Brain microvascular endothelial cell (primary cell): ENCODE data around the gene CERS5.

ENCODE experiments used
- DNase-seq: peaks from one replicate; pipeline ENCODE4 v3.0.0-alpha.2; 2020
- H3K27ac ChIP-seq: fragments of 250-450 bp; sonication (Bioruptor Pico); 2 replicates; pipeline ENCODE4 v1.5.1; 2020; ENCODE audit warnings: mild to moderate bottlenecking, moderate library complexity
- H3K27me3 ChIP-seq: fragments of 250-450 bp; sonication (Bioruptor Pico); replicated peaks from 2 replicates; pipeline ENCODE4 v1.5.1; 2020; ENCODE audit warnings: mild to moderate bottlenecking
- H3K36me3 ChIP-seq: fragments of 250-450 bp; sonication (Bioruptor Pico); replicated peaks from 2 replicates; pipeline ENCODE4 v1.5.1; 2020; ENCODE audit warnings: mild to moderate bottlenecking
- H3K4me3 ChIP-seq: 2 replicates; pipeline ENCODE4 v1.5.1; 2011; ENCODE audit warnings: low read depth, mild to moderate bottlenecking, control low read depth, low read length, moderate library complexity
- in situ Hi-C: cut with HindIII; loops from 2 replicates; pipeline ENCODE4 v1.10.0; 2017; ENCODE audit warnings: low sequenced_read_pairs, low pct_ligation_motif_present
- TF ChIP-seq, protein P1 (sequence below): IDR thresholded peaks from 2 replicates; pipeline ENCODE4 v1.5.1; 2011; ENCODE audit warnings: low read depth, mild to moderate bottlenecking, moderate library complexity, low read length, control low read depth, inconsistent platforms; ENCODE audit errors: missing control alignments

The CERS5 gene

DNA sequence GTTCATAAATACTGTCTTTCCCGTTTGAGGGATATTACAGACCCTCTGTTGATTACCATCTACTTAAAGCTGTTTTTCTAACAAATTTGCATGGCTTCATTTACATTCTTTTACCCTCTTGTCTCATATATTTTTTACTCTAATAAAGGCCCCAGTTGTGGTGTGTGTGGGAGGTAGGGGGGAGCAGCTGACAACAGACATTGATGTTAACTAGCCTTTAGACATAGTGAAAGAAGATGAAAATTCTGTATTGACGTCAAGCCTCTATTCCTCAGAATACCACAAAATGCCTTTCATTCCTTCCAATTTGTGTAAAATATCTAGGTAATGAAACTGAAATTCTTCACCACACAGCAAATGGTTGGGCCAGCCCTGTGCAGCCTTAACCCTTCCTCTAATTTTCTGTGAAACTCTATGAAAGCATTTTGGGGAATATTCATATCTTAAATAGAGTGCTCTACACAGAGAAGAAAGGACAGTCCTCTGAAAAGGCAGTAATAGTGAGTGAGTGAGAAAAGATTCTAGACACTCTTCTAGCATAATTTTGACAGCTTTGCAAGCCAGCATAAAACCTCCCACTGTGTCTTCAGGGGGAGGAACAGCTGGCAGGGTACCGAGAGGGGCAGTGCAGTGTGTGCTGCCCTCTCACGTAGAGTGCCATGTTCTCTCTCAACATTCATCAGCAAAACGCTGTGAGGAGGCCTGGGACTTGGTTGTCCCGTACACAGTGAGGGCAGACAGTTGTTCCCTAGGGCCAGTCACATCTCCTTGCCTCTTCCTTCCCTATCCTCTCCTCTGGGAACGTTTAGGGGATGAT is 20.1 kb upstream of the CERS5 start:
- in situ Hi-C loops = loop anchor here (25.0 kb wide), 1 partner anchor 225 kb away; the partner anchor contains the start of genes AQP2, AQP5 and AQP6

DNA sequence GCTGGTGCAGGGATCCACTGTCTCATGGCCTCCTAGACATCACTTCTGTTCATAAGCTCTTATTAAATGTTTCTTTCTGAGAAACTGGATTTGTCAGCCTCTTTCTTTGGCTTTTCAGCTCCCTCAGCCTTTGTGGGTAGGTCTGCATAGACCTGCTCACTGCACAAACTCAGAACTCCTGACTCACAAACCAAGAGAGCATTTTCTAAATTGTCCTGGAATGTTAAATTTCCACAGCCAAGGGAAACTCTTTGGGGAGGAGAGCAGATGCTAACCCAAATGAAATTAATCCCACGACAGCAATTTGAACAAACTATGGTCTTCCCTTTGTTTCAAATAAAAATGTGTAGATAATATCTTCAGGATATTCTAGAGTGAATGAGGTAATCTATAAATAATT is 19.5 kb upstream of the CERS5 start:
- Histone ChIP-seq H3K27me3 (no peaks in the 10 kb centered on the region), H3K4me3 (no peak overlapping the region), H3K36me3 (peaks cover 43% of the 10 kb centered on the region), H3K27ac (peak overlapping the region; percentile 92)
- in situ Hi-C loops = loop anchor here (25.0 kb wide), 1 partner anchor 224 kb away; the partner anchor contains the start of genes AQP2, AQP5 and AQP6
- DNase-seq = no peak
- TF ChIP-seq, protein P1, sequence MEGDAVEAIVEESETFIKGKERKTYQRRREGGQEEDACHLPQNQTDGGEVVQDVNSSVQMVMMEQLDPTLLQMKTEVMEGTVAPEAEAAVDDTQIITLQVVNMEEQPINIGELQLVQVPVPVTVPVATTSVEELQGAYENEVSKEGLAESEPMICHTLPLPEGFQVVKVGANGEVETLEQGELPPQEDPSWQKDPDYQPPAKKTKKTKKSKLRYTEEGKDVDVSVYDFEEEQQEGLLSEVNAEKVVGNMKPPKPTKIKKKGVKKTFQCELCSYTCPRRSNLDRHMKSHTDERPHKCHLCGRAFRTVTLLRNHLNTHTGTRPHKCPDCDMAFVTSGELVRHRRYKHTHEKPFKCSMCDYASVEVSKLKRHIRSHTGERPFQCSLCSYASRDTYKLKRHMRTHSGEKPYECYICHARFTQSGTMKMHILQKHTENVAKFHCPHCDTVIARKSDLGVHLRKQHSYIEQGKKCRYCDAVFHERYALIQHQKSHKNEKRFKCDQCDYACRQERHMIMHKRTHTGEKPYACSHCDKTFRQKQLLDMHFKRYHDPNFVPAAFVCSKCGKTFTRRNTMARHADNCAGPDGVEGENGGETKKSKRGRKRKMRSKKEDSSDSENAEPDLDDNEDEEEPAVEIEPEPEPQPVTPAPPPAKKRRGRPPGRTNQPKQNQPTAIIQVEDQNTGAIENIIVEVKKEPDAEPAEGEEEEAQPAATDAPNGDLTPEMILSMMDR = no peak

More for the DNA sequence above, 20.1 kb upstream of the CERS5 start:
- H3K4me3 ChIP-seq = no peak overlapping the region
- no peaks in the 10 kb centered on the region for H3K27me3 ChIP-seq
- peak; percentile 81 for DNase-seq
- TF ChIP-seq, protein P1 = peak; percentile 12
- H3K36me3 ChIP-seq = peaks cover 45% of the 10 kb centered on the region
- peak overlapping the region; percentile 92 for H3K27ac ChIP-seq

- TF ChIP-seq, protein P1 = no peak
- Histone ChIP-seq H3K36me3 (peaks cover 44% of the 10 kb centered on the region), H3K4me3 (no peak overlapping the region), H3K27me3 (no peaks in the 10 kb centered on the region), H3K27ac (peak overlapping the region; percentile 92)
- in situ Hi-C loops = loop anchor here (25.0 kb wide), 1 partner anchor 224 kb away; the partner anchor contains the start of genes AQP2, AQP5 and AQP6
- no peak for DNase-seq
Observed at GRCh38 chr12:50185970-50186663, 18.9 kb upstream of the CERS5 start.

DNA sequence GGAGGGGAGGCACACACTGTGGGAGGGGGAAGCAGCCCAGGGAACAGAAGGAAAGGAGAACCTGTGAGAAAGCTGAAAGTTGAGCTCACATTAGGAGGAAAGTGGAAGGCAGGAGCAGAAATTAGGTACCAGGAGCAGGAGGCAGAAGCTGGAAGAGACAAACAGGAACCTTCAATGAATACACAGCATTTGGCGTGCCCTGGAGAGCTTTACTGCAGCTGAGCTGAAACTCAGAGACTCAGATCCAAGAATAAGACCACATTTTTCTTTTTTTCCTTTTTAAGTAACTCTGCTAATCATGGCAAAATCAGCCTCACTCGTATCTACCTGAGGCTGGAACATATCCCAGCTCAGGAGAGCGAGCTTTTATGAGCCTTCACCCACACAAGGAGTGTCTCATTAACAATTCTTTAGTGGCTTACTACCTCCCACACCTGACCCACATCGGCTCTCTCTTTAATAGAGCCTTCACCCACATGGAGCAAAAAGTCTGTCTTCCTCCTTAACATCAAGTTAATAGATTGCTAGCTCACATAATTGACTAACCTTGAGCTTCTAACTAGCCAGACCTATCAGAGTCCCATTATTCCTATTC is 18.2 kb upstream of the CERS5 start:
- TF ChIP-seq, protein P1 = no peak
- Histone ChIP-seq H3K27me3 (no peaks in the 10 kb centered on the region), H3K27ac (peak overlapping the region; percentile 92), H3K4me3 (no peak overlapping the region), H3K36me3 (peaks cover 45% of the 10 kb centered on the region)
- DNase-seq = no peak
- in situ Hi-C loops = loop anchor here (25.0 kb wide), 1 partner anchor 223 kb away; the partner anchor contains the start of genes AQP2, AQP5 and AQP6

GRCh38 chr12:50184261-50184660 is 17.1 kb upstream of the CERS5 start:
- peaks cover 51% of the 10 kb centered on the region for H3K36me3 ChIP-seq
- in situ Hi-C loops = loop anchor here (25.0 kb wide), 1 partner anchor 222 kb away; the partner anchor contains the start of genes AQP2, AQP5 and AQP6

More at GRCh38 chr12:50184261-50184660, 17.1 kb upstream of the CERS5 start:
- no peak overlapping the region for H3K27ac ChIP-seq
- no peaks in the 10 kb centered on the region for H3K27me3 ChIP-seq
- TF ChIP-seq, protein P1 = no peak
- no peak for DNase-seq
- no peak overlapping the region for H3K4me3 ChIP-seq
